Gastrocnemius medialis (tissue), 4 donors: ENCODE data around the gene DOC2A. TPM values are rescaled to one million over a fixed set of nuclear protein-coding genes. Genes with fewer than 3 reads are reported as not detected.

Source experiments
- ATAC-seq, 2 donors: fragments of 150-250 bp; one replicate each; pipeline ENCODE4 v1.9.1; 2016
- DNase-seq, 2 donors: peaks; one replicate each; pipeline ENCODE4 v3.0.0-alpha.2; 2019
- H3K27ac ChIP-seq, 4 donors: fragments of 200-600 bp; sonication (generic); 1 replicate in 1 of 4; 2 replicates in 3 of 4; pipeline ENCODE4 v1.5.1; 2016 to 2018; ENCODE audit warnings: mild to moderate bottlenecking in 2 of 4, moderate library complexity in 1 of 4
- H3K27me3 ChIP-seq, 3 donors: fragments of 200-600 bp; sonication (generic) in 2 of 3; 1 replicate in 1 of 3; 2 replicates in 2 of 3; pipeline versions ENCODE4 v1.5.1 to v1.6.0; 2016 to 2019; ENCODE audit warnings: mild to moderate bottlenecking in 1 of 3, moderate library complexity in 1 of 3
- H3K36me3 ChIP-seq, 2 donors: fragments of 200-600 bp; sonication (generic) in 1 of 2; one replicate each; pipeline ENCODE4 v1.5.1; 2017 to 2018
- H3K4me1 ChIP-seq, 2 donors: fragments of 200-600 bp; sonication (generic) in 1 of 2; one replicate each; pipeline ENCODE4 v1.5.1; 2016 to 2017; ENCODE audit warnings: mild to moderate bottlenecking in 2 of 2
- H3K4me3 ChIP-seq, 4 donors: fragments of 200-600 bp; sonication (generic) in 3 of 4; 1 replicate in 1 of 4; 2 replicates in 3 of 4; pipeline ENCODE4 v1.5.1; 2016 to 2019; ENCODE audit warnings: mild to moderate bottlenecking in 2 of 4
- H3K9me3 ChIP-seq, 3 donors: fragments of 200-600 bp; sonication (generic) in 2 of 3; 1 replicate in 1 of 3; 2 replicates in 2 of 3; pipeline ENCODE4 v1.5.1; 2016 to 2019
- POLR2A ChIP-seq, 2 donors: fragments of 450-650 bp; IDR thresholded peaks; one replicate each; pipeline ENCODE4 v1.6.1; 2017; ENCODE audit warnings: antibody characterized with exemption in 2 of 2, mild to moderate bottlenecking in 2 of 2, moderate library complexity in 2 of 2
- in situ Hi-C, 4 donors: fragments of 200-750 bp; cut with MboI; loops; one replicate each; pipeline versions ENCODE4 v1.15.0 to v1.8.0; 2017; ENCODE audit warnings: low sequenced_read_pairs in 4 of 4
- intact Hi-C: fragments of 100-400 bp; cut with DNase I; formaldehyde crosslinking; loops from one replicate; pipeline ENCODE4 v1.15.1; 2023; ENCODE audit warnings: low total_unique reads
- total RNA-seq, 4 donors: library from RNA; depleted of rRNA; stranded (reverse); fragments of >200 nt; gene quantifications; one replicate each; pipeline versions ENCODE4 v1.1.0 to v1.2.3, GENCODE V29; 2016
- TF ChIP-seq, protein P1 (sequence below), 5 experiments: fragments of 450-650 bp in 3 of 5; fragments of 200-600 bp in 2 of 5; sonication (generic) in 2 of 5; IDR thresholded peaks in 4 of 5; conservative IDR thresholded peaks in 1 of 5; 1 replicate in 4 of 5; 2 replicates in 1 of 5; pipeline ENCODE4 v1.5.1; 2016 to 2019; ENCODE audit warnings: antibody characterized with exemption in 5 of 5, mild to moderate bottlenecking in 3 of 5, moderate library complexity in 3 of 5

The DOC2A gene
- total RNA-seq, 4 donors from 2014 or later: not detected

DNA sequence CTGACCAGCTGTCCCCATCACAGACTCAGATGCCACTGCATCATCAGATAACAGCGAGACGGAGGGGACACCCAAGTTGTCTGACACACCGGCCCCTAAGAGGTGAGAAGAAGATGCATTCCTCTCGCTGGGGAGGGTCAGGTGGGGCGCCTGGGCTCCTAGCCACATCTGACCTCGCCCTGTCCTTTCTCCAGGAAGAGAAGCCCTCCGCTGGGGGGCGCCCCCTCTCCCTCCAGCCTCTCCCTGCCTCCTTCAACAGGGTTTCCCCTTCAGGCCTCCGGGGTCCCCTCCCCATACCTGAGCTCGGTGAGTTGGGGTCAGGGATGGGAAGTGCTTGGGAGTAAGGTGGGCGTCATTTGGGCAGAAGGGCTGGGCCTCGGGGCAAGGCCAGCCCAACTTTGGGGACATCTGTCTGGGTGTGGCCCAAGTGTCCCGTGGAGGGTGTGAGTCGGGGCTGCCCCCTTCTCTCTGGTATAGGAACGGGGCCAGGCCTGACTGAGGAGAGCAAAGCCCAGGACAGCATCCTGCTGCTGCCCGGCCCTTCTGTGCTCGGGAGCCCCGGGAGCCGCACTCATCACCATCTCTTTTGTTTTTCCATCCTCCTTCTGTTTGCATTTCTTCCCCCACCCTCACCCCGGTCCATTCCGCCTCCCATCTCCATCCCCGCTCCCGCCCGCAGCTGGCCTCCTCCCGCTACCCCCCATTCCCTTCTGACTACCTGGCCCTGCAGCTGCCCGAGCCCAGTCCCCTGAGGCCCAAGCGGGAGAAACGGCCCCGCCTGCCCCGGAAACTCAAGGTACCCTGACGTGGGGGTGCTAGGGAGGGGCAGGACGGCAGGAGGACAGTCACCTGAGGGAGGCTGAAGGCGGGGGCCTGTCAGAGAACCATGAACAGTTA lies 9.8 kb downstream of the DOC2A start:
- ATAC-seq (no peak), DNase-seq (no peak)
- H3K4me1 ChIP-seq: peaks cover 6 to 7% of the 10 kb centered on the region in 2 donors
- TF ChIP-seq, protein P1, sequence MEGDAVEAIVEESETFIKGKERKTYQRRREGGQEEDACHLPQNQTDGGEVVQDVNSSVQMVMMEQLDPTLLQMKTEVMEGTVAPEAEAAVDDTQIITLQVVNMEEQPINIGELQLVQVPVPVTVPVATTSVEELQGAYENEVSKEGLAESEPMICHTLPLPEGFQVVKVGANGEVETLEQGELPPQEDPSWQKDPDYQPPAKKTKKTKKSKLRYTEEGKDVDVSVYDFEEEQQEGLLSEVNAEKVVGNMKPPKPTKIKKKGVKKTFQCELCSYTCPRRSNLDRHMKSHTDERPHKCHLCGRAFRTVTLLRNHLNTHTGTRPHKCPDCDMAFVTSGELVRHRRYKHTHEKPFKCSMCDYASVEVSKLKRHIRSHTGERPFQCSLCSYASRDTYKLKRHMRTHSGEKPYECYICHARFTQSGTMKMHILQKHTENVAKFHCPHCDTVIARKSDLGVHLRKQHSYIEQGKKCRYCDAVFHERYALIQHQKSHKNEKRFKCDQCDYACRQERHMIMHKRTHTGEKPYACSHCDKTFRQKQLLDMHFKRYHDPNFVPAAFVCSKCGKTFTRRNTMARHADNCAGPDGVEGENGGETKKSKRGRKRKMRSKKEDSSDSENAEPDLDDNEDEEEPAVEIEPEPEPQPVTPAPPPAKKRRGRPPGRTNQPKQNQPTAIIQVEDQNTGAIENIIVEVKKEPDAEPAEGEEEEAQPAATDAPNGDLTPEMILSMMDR (IDR thresholded peaks at IDR 0.05 in 4 of 5, conservative IDR thresholded peaks at IDR 0.05 in 1 of 5): no peak
- no peak for TF ChIP-seq POLR2A (IDR thresholded peaks at IDR 0.05)
- H3K36me3 ChIP-seq: peaks cover 0 to 27% of the 10 kb centered on the region in 2 donors
- H3K27ac ChIP-seq: no peak overlapping the region
- no peak overlapping the region for H3K4me3 ChIP-seq
- in situ Hi-C loops: loop anchor here in 1 of 4 donors (25.0 kb wide), 1 partner anchor 314 kb away; the partner anchor contains the start of gene QPRT
- no peaks in the 10 kb centered on the region for H3K9me3 ChIP-seq
- intact Hi-C loops: no loop called here
- no peaks in the 10 kb centered on the region for H3K27me3 ChIP-seq

DNA sequence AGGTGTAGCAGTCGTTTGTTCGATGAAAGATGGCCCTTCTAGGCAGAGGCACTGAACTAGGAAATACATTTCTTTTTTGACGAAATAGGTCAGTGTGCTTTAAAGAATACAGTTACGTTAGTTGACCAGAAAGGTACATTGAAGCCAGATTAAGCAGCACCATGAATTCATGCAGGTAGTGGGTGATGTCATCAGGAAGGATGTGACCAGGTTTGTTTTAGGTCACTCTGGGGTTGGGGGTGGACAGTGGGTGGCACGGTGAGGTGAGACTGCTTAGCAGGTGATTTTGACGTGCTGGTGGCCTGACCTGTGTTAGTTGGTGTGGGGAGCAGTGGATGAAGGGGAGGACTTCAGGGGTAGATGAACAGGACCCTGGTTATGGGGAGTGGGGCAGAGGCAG lies 11.2 kb downstream of the DOC2A start:
- no peaks in the 10 kb centered on the region for H3K9me3 ChIP-seq
- H3K27ac ChIP-seq: no peak overlapping the region
- peaks cover 0 to 27% of the 10 kb centered on the region in 2 donors for H3K36me3 ChIP-seq
- H3K27me3 ChIP-seq: no peaks in the 10 kb centered on the region
- ATAC-seq (no peak), DNase-seq (no peak)
- in situ Hi-C loops: loop anchor here in 1 of 4 donors (25.0 kb wide), 1 partner anchor 312 kb away; the partner anchor contains the start of gene QPRT
- H3K4me1 ChIP-seq: peaks cover 12 to 15% of the 10 kb centered on the region in 2 donors
- no peak for TF ChIP-seq POLR2A (IDR thresholded peaks at IDR 0.05)
- TF ChIP-seq, protein P1 (IDR thresholded peaks at IDR 0.05 in 4 of 5, conservative IDR thresholded peaks at IDR 0.05 in 1 of 5): no peak
- intact Hi-C loops: loop anchor here (5.0 to 10.0 kb wide), 5 partner anchors 37 to 1073 kb away; partner anchors contain the start of genes PAGR1, TMEM219, ZNF646 and ZNF668
- H3K4me3 ChIP-seq: no peak overlapping the region

GRCh38 chr16:29996766-29997250 lies 14.0 kb downstream of the DOC2A start:
- ATAC-seq: no peak
- intact Hi-C loops: loop anchor here (1.0 to 10.0 kb wide), 7 partner anchors 24 to 1075 kb away; partner anchors contain the start of genes KIF22, PAGR1, TAOK2 and TMEM219
- Histone ChIP-seq H3K27ac (peak overlapping the region; percentile 95 to 100 (median 99)), H3K4me3 (peak overlapping the region; percentile 79 to 100 (median 90)), H3K36me3 (peaks cover 0 to 49% of the 10 kb centered on the region in 2 donors), H3K9me3 (no peaks in the 10 kb centered on the region), H3K27me3 (no peaks in the 10 kb centered on the region), H3K4me1 (peaks cover 17 to 21% of the 10 kb centered on the region in 2 donors)
- TF ChIP-seq, protein P1 (IDR thresholded peaks at IDR 0.05 in 4 of 5, conservative IDR thresholded peaks at IDR 0.05 in 1 of 5): no peak
- TF ChIP-seq POLR2A (IDR thresholded peaks at IDR 0.05): no peak
- no peak for DNase-seq
- in situ Hi-C loops: no loop called here

DNA sequence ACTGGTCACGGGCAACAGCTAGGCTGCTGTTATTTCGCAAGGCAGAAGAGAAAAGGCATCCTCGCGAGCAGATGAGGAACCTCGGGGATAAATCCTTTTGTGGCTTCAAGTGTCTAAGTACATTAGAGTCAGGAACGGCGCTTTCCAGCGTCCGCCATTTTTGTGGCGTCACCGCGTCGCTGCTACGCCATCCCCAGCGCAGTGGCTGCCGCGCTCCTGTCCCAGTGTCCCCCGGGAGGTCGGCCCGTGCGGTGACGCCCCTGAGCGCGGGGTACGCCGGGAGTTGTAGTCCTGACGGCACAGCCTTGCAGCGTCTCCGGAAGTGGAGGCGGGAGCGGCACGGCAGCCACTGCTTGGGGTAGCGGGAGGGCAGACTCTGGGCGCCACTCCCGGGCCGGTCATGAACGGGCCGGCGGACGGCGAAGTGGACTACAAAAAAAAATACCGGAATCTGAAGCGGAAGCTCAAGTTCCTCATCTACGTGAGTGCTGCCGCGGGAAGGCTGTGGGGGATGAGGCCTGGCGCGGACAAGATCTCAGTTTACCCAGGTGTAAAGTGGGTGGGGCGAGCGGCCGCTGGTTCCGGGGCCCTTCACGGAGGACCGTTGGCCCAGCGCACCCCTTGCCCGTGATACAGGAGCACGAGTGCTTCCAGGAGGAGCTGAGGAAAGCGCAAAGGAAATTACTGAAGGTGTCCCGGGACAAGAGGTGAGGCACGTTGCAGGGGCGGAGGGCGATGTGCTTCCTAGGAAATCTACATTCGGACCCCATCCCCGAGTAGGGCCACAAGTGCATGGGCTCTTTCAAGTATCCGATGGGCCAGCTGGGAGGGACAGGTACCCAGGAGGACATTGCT lies 14.7 kb downstream of the DOC2A start, which contains the start of gene INO80E:
INO80E (plus strand) TSS at position 331 of the 855 bp plus-strand sequence; CDS start at position 401, 70 bp downstream.
- no peaks in the 10 kb centered on the region for H3K27me3 ChIP-seq
- peak within 1 kb of the TSS; percentile 79 to 100 (median 90) for H3K4me3 ChIP-seq
- intact Hi-C loops: loop anchor here (1.0 to 10.0 kb wide), 9 partner anchors 23 to 1076 kb away; partner anchors contain the start of genes CDIPT, KCTD13, KIF22 and PAGR1
- H3K36me3 ChIP-seq: peaks cover 0 to 52% of the 10 kb centered on the region in 2 donors
- ATAC-seq: peak; percentile 91 to 97
- H3K4me1 ChIP-seq: peaks cover 17 to 21% of the 10 kb centered on the region in 2 donors
- peak within 1 kb of the TSS; percentile 95 to 100 (median 99) for H3K27ac ChIP-seq
- no peaks in the 10 kb centered on the region for H3K9me3 ChIP-seq
- TF ChIP-seq, protein P1 (IDR thresholded peaks at IDR 0.05 in 4 of 5, conservative IDR thresholded peaks at IDR 0.05 in 1 of 5): peak in 1 of 5 experiments; percentile 10
- peak; percentile 64 to 71 for TF ChIP-seq POLR2A (IDR thresholded peaks at IDR 0.05)
- DNase-seq: peak; percentile 98
- in situ Hi-C loops: no loop called here
